Omental fat pad (tissue), 4 donors: ENCODE data around the gene SLC39A11. TPM values are rescaled to one million over a fixed set of nuclear protein-coding genes. Genes with fewer than 3 reads are reported as not detected.
"Not testable (repeated sequence)": the region's sequence is repeated elsewhere in the genome, so short reads cannot be mapped to it uniquely, and the experiment has no call there.

Experiments used
- ATAC-seq: fragments of 150-250 bp; one replicate; pipeline ENCODE4 v1.9.1; 2016; ENCODE audit warnings: mild to moderate bottlenecking, moderate library complexity; ENCODE audit not compliant: low FRiP score
- DNase-seq: peaks from one replicate; pipeline ENCODE4 v3.0.0-alpha.2; 2019; ENCODE audit warnings: low spot score
- CTCF ChIP-seq, 3 donors: fragments of 450-650 bp; IDR thresholded peaks; one replicate each; pipeline ENCODE4 v1.5.1; 2016 to 2017; ENCODE audit warnings: antibody characterized with exemption in 3 of 3, mild to moderate bottlenecking in 3 of 3, moderate library complexity in 2 of 3
- total RNA-seq, 4 donors: library from RNA; depleted of rRNA; stranded (reverse); fragments of >200 nt; gene quantifications; one replicate each; pipeline ENCODE4 v1.1.0, GENCODE V29; 2016

The SLC39A11 gene
- total RNA-seq, 4 donors from 2014 or later = 18.8 to 42.4 (median 31.3) TPM

- ATAC-seq (no peak), DNase-seq (no peak)
- no peak for TF ChIP-seq CTCF (IDR thresholded peaks at IDR 0.05)
Observed at GRCh38 chr17:73011016-73011486, 81.4 kb downstream of the SLC39A11 start.

GRCh38 chr17:73010414-73010813 is 82.1 kb downstream of the SLC39A11 start:
- ATAC-seq (no peak), DNase-seq (no peak)
- no peak for TF ChIP-seq CTCF (IDR thresholded peaks at IDR 0.05)

GRCh38 chr17:73007407-73007806 is 85.1 kb downstream of the SLC39A11 start:
- no peak for ATAC-seq
- TF ChIP-seq CTCF (IDR thresholded peaks at IDR 0.05) = no peak

GRCh38 chr17:73005360-73005759 is 87.1 kb downstream of the SLC39A11 start:
- ATAC-seq (no peak), DNase-seq (no peak)

More at GRCh38 chr17:73007407-73007806, 85.1 kb downstream of the SLC39A11 start:
- no peak for DNase-seq

GRCh38 chr17:73003487-73003886 is 89.0 kb downstream of the SLC39A11 start:
- DNase-seq (no peak), ATAC-seq (no peak)
- no peak for TF ChIP-seq CTCF (IDR thresholded peaks at IDR 0.05)

More at GRCh38 chr17:73005360-73005759, 87.1 kb downstream of the SLC39A11 start:
- no peak for TF ChIP-seq CTCF (IDR thresholded peaks at IDR 0.05)

- no peak for TF ChIP-seq CTCF (IDR thresholded peaks at IDR 0.05)
- DNase-seq (no peak), ATAC-seq (no peak)
Observed at GRCh38 chr17:73000832-73001231, 91.7 kb downstream of the SLC39A11 start.

- DNase-seq, ATAC-seq: not testable (repeated sequence)
Observed at GRCh38 chr17:72999474-72999873, 93.0 kb downstream of the SLC39A11 start.

GRCh38 chr17:72998343-72998742 is 94.1 kb downstream of the SLC39A11 start:
- DNase-seq (no peak), ATAC-seq (no peak)
- no peak for TF ChIP-seq CTCF (IDR thresholded peaks at IDR 0.05)
